GM21360 (cell line): ENCODE data around the gene C3.

Source experiments
- ATAC-seq: cut with Tn5 transposase; IDR thresholded peaks from one replicate; pipeline ENCODE4 v1.9.1; 2021; ENCODE audit warnings: mild to moderate bottlenecking, moderate library complexity; ENCODE audit not compliant: unreplicated experiment

C3 gene

DNA sequence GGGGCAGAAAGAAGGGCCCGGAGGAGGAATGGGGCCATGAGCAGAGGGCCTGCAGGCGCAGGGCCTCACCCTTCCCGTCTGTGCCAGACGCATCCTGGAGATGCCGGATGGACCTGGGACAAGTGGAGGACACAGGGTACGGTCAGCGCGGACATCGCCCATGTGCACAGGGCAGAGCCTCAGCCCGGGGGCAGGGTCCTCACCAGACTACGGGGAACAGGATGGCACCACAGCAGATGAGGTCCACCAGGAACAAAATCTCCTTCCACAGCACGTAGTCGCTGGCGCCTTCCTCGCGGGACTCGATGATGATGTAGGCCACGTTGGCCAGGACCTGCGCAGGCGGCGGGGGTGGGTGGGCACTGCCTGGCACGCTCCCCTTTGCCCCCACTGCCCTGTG lies 11.4 kb upstream of the C3 start:
- ATAC-seq: no peak

DNA sequence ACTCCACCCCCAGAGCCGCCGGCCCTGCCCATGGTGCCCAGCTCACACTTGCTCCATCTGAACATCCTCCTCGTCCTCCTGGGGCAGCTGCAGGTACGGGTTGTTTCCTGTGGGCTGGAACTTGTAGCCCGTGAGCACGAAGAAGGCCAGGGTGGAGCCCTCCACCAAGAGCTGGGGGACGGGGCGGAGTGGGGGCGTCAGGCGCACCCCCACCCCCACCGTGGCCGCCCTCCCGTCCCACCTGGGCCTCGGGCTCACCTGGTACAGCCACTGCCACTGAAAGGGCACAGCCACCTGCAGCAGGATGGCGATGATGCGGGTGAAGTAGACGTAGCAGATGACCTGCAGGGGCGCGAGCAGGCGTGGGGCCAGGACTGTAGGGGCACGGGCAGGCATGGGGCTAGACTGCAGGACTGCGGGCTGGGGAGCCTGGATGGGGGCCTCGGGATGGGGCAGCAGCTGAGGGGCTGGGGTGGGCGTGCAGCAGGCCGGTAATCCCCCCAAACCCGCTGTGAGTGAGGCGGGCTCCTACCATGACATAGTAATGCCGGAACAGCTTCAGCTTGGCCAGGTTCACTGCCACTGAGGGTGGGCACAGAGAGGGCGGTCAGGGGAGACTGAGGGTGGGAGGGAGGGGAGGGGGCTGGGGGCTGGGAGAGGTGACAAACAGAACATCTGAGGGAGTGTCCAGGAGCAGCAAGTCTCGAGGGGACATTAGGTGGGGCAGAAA lies 10.7 kb upstream of the C3 start:
- no peak for ATAC-seq

DNA sequence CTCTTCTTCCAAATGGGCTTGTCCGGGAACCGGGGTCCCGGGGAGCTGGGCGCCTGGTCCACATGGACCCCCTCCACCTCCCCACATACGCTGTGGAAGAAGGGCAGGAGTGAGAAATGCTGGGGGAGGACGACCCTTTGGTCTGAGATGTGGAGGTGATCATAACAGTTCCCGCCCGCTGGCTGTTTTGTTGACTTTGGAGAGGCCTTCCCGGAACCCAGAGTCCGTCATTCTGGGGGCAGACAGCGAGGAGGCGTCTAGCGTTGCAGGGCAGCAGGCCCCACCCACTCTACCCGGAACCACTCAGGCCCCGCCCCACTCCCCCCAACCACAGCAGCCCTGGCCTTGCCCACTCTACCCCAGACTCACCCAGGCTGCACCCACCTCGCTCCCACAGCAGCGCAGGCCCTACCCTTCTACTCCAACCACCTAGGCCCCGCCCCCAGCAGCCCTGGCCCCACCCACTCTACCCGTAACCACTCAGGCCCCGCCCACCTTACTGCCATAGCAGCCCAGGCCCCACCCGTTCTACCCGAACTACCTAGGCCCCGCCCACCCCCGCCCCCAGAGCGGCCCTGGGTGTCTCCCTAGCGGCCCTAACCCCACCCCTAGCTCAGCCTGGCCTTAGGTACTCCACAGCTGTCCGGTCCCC lies 9.8 kb upstream of the C3 start:
- no peak for ATAC-seq

DNA sequence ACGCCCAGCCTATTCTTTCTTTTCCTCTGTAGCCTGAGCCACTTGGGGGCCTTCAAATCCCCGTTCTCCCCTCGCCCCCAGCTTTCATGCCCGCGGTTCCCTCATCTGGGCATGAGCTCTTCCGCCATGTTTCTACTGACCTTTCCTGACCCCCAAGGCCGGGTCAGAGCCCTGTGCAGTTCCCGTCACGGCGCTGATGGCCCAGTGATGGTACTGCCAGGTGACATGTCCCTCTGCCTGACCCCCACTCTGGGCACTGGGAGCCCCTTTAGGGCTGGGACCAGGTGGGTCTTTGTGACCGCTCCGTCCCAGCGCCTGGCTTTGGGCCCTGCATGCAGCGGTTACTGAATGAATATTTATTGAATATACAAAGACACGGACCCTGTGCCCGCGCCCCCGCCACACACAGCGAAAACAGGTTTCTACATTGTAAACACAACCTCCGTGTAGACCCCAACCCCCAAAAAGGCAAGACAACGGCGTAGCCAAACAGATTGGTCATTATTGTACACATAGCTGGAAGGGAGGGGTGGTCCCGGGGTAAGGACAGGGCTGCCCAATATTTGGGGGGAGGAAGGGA lies 9.2 kb upstream of the C3 start:
- no peak for ATAC-seq

DNA sequence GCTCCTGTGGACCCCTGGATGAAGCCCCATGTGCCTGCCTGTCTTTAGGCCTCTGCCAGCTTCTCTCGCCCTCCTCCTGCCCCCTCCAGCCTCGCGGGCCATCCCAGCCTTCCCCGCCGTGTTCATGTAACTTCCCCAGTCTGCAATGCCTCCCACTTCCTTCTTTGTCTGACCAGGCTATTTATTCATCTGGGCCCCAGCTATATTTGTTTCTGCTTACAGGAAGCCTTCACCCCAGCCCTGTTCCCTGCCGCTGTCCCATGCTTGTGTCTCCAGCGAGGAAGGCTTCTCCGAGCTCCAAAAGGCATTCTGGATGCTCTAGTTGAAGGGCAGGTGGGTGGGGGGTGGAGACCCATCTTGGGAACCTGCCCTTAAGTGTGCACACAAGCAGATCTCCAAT lies 7.9 kb upstream of the C3 start:
- no peak for ATAC-seq

DNA sequence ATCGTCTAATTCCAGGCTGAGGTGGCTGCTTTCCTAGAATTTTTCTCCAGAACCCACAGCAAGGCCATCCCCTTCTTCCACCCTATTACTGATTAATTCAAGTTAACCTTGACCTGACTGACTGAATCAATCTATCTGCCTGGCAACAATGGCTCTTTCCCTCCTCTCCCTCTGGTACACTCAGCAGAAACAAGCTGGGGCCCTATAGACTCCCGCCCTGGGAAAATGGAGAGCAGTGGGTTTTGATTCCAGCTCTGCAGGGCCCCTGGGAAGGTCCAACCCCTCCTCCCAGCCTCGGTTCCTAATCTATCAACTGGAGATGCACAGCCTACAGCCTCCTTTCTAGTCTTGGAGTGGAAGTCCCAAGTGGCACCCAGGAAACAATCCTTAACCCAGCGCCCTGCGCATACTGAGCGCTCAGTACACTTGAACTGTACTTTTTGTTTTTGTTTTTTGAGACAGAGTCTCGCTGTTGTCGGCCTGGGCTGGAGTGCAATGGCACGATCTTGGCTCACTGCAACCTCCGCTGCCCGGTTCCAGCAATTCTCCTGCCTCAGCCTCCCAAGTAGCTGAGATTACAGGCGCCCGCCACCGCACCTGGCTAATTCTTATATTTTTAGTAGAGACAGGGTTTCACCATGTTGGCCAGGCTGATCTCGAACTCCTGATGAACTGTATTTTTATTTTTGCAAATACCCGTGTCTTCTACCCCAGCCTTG lies 5.2 kb upstream of the C3 start:
- no peak for ATAC-seq

DNA sequence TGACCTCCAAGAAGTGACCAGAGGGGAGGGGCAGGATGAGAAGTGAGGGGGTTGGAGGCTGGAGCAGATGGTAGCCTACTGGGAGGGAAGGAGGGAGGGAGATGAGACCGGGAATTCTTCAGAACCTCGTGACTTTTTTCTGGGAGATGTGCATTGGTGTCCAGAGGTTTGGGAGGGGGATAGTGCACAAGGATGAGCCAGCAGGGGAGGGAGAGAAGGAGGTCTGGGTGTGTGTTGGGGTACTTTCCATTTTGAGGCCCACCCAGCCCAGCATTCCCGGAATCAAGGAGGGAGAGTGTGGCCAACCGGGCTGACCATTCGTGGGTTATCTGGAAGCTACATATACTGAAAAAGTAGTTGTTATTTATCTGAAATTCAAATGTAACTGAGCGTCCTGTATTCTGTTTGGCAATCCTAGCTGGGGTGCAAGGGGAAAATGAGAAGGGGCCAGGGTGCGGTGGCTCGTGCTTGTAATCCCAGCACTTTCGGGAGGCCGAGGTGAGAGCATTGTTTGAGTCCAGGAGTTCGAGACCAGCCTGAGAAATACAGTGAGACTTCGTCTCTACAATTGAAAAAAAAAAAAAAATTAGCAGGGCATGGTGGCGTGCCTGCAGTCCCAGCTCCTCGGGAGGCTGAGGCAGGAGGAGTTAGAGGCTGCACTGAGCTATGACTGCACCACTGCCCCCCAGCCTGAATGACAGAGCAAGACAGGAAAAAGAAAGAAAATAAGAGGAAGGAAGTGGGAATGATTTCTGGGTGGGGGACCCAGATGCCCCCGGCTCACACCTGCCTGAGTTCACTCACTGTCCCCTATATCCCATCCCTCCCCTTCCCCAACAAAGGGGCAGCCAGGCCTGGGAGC lies 4.4 kb upstream of the C3 start:
- no peak for ATAC-seq

DNA sequence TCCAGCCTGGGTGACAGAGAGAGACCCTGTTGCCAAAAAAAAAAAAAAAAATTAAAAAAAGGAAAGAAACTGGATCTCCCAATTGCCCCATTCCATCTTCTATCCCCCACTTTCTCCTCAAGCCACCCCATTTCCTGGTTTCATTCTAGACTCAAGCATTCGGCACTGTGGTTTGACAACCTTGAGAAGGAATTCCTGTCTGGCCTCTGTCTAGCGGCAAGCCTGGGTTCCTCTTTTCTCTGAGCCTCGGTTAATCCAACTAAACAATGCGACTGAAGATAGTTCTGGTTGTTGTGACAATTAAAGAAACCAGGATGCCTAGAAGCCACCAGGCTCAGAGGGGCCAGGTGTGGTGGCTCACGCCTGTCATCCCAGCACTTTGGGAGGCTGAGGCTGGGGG lies 3.3 kb upstream of the C3 start:
- ATAC-seq: no peak

DNA sequence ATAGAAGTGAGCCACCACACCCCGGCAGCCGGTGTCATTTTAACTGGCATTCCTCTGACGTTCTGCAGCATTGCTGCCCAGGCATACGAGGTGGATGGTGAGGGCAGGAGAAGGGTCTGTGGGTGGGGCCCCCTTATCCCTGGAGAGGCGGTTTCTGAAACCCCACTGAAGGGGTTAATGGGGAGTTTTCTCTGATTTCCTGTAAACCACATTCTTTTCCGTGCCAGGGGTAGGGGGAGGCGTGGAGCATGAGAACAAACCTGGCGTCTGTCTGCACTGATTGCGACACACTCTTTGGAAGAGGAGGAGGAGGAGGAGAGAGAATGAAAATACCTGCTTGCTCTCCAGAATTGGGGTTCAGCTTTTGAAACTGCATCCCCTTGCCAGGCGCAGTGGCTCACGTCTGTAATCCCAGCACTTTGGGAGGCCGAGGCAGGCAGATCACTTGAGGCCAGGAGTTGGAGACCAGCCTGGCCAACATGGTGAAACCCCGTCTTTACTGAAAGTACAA lies 2.7 kb upstream of the C3 start:
- ATAC-seq: no peak

DNA sequence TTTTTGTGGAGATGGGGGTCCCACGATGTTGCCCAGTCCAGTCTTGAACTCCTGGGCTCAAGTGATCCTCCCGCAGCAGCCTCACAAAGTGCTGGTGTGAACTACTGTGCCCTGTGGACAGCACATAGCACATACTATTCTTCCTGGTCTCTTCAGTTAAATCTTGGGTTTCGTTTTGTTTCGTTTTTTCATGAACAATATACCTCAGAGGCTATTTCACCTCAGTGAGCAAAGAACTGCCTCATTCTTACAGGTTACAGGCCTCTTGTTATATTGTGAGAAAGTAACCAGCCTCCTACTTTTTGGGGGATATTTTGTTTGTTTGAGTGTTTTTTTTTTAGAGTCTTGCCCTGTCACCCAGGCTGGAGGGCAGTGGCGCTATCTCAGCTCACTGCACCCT lies 1.3 kb upstream of the C3 start:
- no peak for ATAC-seq

DNA sequence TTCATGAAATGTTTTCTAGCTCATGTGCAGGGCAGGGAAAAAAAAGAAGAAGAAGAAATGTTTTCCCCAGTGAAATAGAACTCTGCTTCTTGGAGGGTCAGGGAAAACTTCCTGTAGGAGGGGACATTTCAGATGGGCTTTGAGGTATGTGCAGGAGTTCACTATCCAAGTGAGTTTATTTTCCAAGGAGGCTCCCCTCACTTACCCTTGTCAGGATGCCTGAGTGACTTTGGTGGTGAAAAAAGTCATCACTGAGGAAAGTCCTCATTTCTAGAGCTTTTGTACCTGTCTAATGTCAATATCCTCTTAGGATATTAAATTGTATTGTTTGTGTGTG lies 656 bp upstream of the C3 start:
- ATAC-seq: no peak

DNA sequence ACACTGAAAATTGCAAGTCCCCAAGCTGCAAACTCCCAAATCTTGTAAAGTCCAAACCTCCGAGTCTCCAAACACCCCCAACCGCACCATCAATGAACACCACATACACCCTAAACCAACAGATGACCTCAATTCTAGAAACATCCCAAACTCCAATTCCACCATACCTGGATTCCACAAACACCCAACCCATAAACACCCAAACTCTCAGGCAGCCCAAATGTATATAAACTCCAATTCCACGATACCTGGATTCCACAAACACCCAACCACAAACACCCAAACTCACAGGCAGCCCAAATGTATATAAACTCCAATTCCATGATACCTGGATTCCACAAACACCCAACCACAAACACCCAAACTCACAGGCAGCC lies 470 bp downstream of the C3 start:
- no peak for ATAC-seq

DNA sequence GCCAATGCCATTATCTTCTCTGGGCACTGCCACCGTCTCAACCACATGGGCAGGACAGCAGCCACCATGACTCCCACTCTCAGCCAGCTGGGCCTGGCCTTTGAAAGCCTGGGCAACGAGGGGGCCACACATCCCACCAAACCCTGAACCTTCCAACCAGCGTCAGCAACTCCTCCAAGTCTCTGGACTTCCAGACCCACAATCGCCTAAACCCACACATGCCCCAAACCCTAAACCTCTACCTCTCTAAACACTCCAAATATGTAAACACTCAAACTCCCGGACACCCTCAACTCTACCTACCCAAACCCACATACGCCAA lies 949 bp downstream of the C3 start:
- ATAC-seq: no peak

DNA sequence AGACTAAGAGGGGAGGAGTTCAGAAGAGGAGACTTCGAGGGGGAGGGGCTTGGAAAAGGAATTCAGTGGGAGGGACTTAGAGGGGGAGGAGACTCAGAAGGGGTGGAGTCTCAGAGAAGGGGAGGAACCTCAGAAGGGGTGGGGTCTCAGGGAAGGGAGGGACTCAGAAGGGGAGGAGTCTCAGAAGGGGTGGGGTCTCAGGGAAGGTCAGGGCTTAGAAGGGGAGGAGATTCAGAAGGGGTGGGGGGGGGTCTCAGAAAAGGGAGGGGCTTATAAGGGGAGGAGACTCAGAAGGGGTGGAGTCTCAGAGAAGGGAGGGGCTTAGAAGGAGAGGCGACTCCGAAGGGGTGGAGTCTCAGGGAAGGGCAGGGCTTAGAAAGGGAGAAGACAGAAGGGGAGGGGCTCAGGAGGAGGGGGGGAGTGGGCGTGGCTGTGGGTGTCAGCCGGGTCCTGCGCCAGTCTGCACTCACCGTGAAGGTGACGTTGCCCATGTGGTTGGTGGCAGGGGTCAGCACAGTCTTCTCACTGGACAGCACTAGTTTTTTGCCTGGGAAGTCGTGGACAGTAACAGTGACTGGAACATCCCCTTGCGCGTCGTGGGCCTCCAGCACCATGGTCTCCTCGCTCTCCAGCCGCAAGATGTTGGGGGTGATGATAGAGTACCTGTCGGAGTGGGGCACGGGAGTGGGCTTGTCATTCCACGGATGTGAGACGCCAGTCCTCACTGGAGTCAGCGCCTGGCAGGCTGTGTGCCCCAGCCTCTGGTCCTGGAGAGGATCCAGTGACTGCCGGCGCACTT lies 1.5 kb downstream of the C3 start:
- no peak for ATAC-seq

DNA sequence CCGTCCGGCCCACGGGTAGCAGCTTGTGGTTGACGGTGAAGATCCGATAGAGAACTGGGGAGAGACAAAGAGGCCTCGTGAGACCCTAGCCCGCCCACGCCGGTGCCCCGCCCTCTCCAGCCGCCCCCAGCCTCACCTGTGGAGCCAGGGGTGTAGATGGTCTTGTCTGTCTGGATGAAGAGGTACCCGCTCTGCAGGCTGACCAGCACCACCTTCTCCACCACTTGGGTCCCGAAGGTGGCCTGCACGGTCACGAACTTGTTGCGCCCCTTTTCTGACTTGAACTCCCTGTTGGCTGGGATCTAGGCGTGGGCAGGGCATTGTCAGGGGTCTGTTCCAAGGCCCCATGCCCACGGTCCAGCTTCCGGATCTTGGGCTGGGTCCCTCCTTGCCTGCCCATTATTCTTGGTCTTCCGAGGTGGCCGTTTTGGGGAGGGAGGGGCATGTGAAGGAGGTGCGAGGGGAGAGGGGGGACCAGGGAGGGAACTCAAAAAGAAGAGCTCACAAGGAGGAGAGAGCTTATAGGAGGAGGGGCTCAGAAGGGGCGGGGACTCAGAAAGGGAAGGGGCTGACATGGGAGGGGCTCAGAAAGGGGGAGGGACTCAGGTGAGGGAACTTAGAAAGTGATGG lies 2.2 kb downstream of the C3 start:
- ATAC-seq: no peak

DNA sequence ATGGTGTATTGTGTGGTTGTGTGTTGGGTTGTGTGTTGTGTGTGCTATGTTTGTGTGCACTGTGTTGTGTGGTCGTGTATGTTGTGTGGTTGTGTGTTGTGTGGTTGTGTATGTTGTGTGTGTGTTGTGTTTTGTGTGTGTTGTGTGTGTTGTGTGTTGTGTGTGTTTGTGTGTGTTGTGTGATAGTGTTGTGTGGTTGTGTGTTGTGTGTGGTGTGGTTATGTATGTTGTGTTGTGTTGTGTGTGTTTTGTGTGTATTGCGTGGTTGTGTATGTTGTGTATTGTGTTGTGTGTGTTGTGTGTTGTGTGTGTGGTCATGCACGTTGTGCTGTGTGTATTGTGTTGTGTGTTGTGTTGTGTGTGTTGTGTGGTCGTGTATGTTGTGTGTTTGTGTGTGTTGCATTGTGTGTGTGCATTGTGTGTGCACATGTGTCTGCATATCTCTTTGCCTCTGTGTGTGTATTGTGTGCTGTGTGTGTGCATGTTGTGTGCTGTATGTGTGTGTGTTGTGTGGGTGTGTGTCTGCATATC lies 2.9 kb downstream of the C3 start:
- ATAC-seq: no peak

DNA sequence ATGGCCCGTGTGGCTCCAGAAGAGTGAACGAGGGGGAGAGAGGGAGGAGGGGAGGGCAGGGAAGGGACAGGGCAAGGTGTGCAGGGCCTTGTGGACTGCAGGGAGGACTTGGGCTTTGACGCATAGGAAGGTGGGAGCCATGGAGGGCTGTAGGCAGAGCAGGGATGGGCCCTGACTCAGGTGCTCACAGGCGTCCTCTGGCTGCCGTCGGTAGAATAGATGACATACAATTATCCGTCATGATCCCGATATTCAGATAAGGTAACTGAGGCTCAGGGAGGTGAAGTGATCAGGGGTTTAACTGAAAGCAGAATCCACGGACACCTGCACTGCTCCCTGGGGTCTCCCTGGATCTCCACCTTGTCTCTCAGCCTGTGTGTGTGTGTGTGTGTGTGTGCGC lies 3.4 kb downstream of the C3 start:
- ATAC-seq: no peak

DNA sequence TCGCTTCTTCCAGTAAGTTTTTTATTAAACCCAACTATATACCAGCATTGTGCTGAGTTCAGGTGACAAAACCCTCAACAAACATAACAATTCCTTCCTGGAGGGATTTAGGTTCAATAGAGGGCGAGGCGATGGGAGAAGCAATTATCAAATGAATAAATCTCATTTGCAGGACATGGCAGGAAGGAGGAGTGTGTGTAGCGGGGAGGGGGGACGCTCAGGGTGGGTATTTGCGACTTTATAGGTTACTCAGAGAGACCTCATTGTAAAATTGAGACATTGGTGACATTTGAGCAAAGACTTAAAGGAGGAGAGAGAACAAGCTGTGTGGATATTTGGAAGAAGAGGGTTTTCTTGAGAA lies 3.9 kb downstream of the C3 start:
- no peak for ATAC-seq

DNA sequence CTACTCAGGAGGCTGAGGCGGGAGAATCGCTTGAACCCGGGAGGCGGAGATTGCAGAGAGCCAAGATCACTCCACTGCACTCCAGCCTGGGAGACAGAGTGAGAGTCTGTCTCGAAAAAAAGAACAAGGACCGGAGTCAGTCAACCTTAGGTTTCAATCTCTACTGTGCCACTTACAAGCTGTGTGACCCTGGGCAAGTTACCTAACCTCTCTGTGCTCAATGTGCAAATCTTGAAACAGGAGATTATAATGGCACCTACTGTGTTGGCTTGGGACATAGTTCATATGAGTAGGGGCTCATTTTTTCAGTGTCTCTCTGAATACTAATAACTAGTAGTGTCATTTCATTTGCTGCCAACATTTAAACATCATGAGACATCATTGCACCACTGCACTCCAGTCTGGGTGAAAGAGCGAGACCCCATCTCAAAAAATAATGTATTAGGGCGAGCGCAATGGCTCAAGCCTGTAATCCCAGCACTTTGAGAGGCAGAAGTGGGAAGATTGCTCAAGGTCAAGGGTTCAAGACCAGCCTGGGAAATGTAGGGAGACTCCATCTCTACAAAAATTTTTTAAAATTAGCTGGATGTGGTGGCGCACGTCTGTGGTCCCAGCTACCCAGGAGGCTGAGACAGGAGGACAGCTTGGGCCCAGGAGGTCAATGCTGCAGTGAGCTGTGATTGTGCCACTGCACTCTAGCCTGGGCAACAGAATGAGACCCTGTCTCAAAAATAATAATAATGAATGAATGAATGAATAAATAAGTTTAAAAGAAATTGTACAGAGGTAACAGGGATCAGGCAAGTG lies 5.5 kb downstream of the C3 start:
- no peak for ATAC-seq
